Mesenteric fat pad (tissue), 1 donor: Measurements from ENCODE around the gene NKIRAS1. TPM values are rescaled to one million over a fixed set of nuclear protein-coding genes. Genes with fewer than 3 reads are reported as not detected.

Experiments
- DNase-seq: peaks from one replicate; pipeline ENCODE4 v3.0.0-alpha.2; 2020; ENCODE audit warnings: low spot score
- long read RNA-seq: library from polyadenylated mRNA; unstranded; transcript quantifications from one replicate; pipeline ENCODE4 v2.0.0, GENCODE V29; 2020
- total RNA-seq: library from RNA; stranded (reverse); fragmentation: NEBNext Ultra II Directional; extraction: Animal tissue kit (Norgen Biotek cat#: 25700); gene quantifications from one replicate; pipeline ENCODE4 v1.2.1, GENCODE V29; 2021
- donor health status: DM: yes; HTN: yes; CAD: no.

Gene NKIRAS1
- 15.7 TPM for total RNA-seq
- long read RNA-seq, transcript NKIRAS1-206 (5 exons, 2,014 nt) = major isoform, 62 of 84 reads
- long read RNA-seq, partial matches to known transcripts = 4 of 84 reads
- long read RNA-seq, other reads (novel, unspliced or antisense) = 15 of 84 reads

DNA sequence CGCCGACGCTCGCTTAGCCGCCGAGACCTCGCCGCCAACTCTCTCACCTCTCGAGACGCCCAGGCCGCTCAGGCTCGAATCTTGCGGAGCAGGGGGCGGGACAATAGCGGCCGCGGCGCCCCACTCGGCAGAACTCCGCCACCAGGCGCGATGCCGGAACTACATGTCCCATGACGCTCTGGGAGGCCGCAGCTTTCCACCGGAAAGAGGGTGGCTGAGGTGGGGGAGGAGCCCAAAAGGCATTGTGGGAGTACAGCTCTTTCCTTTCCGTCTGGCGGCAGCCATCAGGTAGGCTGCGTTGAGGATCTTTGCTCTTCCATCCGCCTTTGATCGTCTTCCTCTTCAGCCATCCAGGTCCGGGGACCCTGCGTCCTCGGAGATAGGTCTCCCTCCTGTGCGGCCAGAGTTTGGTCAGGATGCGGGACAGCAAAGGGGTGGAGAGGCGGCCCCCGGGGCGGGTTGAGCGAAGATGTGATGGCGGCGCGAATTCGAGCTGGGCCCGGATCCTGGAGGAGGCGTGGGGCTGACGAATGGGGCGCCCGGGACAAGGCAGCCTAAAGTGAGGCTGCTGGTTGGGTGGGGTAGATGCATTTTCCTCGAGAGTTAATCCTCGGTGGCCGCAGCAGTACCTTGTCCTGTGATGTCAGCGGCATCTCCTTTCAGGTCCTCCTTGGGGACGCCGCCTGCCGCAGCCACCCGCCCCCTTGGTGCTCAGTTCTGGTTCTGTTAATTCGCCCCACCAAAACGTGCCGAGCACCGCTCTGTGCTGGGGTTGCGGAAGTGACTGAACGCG lies at the start of gene NKIRAS1, which contains the start of gene RPL15:
NKIRAS1 (minus strand) TSS at position 105 of the 793 bp plus-strand sequence. CDS start 6,086 bp downstream, outside the sequence.
RPL15 (plus strand) TSS at position 247 of the 793 bp plus-strand sequence. CDS start 728 bp downstream, outside the sequence.
- peak; percentile 99 for DNase-seq

DNA sequence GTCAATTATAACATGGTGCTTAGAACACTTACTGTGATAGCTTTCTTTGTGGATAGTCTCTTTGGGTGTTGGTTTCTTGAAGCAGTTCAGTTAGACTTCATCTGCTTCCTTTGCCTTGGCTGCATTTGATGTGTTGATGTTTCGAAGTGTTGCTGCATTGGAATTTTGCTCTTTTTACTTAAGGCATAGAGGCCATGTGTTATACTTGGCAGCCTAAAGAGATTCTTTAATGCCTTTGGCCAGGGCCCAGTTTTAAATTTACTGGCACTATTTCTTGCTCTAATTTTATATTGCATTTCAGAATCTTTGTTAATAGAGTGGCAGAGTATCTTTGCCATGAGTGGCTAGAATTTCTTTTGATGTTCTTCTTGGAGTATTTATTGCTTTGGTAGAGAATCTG lies 49.5 kb upstream of the NKIRAS1 start:
- no peak for DNase-seq

DNA sequence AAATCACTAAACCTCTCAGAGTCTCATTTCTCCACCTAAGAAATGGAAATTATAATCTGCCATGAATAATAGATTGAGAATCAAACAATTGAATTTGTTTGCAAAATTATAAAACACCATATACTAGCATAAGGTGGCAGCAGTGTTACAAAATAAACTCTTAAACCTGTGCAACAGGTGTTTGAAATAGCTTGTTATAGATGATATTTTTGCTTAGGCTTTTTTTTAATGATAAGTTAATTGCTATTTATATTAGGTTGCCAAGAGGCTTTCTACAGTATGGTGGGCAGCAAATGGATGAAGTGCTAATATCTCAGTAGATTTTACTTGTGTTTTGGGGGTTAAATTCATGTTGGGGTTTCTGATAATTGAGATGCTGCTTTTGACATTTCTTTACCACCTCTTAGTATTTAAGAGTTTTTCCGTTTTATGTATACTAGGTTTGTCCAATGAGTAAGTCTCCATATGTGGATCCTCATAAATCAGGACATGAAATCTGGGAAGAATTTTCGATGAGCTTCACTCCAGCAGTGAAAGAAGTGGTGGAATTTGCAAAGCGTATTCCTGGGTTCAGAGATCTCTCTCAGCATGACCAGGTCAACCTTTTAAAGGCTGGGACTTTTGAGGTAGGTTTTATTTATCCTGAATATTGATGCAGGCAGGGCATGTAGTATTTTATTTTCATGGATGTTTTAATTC lies 47.9 kb upstream of the NKIRAS1 start:
- DNase-seq = no peak

DNA sequence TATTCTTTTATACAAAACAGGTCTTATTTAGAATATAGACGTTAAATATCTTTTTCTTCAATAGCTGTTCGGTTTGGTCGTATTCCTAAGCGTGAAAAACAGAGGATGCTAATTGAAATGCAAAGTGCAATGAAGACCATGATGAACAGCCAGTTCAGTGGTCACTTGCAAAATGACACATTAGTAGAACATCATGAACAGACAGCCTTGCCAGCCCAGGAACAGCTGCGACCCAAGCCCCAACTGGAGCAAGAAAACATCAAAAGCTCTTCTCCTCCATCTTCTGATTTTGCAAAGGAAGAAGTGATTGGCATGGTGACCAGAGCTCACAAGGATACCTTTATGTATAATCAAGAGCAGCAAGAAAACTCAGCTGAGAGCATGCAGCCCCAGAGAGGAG lies 45.1 kb upstream of the NKIRAS1 start:
- DNase-seq = no peak

DNA sequence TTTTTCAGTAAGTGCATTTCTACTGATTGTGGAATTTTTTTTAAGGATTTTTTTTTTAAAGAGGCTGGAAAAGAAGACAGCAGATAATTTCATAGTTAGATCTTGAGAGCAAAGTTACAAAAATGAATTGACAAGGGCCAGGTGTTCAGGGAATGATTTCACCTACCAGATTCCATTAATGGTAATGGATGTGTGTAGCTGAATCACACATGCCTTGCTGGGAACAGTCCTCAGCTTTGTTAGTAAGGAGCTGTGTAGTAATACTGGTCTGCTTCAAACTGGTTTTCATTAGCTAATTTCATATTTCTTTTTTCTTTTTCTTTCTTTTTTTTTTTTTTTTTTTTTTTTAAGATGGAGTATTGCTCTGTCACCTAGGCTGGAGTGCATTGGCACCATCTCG lies 44.3 kb upstream of the NKIRAS1 start:
- DNase-seq = no peak

DNA sequence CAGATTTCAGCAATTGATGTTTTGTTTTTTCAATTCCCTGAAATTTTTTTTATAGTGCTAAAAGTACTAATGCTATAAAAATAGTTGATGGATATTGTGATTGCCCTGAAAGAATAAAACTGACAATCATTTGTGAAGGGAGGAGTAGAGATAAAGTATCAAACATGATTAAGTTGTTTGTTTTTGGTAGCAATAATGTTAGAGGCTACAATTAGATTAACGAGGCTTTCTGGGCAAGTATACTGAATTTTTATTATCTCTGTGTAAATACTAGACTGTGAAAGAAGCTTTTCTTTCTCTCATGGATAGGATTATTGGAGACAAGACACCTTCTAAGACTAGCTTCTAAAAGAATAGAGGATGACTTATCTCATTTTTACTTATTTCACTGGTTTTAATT lies 43.9 kb upstream of the NKIRAS1 start:
- no peak for DNase-seq

DNA sequence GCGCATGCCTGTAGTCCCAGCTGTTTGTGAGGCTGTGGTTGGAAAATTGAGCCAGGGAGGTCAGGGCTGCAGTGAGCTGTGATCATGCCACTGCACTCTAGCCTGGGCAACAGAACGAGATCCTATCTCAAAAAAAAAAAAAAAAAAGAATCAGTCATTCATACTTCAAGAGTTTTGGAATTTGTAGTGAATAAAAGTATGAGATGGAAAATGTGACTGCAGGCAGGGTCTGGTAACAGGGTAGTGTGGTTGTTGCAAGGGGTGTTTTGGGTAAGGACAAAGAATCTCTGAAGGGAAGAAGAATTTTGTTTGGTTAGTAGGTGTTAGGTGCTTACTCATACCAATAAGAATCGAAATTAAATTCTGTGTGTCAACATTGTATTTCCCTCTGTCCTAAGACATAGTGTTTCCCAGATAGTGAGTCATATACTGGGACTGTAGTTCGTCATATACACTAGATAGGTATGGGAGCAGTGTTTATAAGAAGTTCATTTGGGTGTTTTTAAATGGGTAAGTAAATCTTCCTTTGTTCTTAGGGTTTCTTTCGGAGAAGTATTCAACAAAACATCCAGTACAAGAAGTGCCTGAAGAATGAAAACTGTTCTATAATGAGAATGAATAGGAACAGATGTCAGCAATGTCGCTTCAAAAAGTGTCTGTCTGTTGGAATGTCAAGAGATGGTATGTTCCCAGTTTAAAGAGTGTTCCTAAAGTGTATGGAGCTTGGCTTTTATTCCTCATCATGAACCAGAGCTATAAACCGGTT lies 42.5 kb upstream of the NKIRAS1 start:
- no peak for DNase-seq

DNA sequence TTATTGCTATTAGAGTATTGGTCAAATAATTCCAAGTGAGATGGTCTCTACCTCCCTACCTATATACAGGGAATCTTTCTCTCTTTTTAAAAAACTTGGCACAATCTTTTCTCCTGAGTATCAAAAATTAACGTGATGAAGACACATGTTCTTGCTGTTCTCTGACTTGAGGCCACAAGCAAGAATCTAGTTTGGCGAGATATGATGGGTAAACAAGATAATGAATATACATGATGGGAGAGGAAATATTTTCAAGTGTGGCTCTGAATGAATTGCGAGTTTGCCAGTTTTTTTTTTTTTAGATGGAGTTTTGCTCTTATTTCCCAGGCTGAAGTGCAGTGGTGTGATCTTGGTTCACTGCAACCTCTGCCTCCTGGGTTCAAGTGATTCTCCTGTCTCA lies 39.9 kb upstream of the NKIRAS1 start:
- no peak for DNase-seq

DNA sequence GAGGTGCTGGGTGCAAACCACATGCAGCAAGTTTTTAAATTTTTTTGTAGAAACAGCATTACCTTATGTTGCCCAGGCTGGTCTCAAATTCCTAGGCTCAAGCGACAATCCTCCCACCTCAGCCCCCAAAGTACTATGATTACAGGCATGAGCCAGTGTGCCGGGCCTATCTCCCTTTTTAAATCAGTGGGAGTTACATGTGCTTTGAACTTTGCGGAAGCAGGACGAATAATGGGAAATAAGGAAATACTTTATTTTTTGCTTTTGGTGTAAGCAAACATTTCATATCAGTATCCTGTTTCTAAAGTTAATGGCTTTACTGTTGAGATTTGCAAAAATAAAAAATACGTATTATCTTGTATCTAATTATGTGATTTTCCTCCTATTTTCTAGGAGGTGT lies 37.4 kb upstream of the NKIRAS1 start:
- DNase-seq = no peak

DNA sequence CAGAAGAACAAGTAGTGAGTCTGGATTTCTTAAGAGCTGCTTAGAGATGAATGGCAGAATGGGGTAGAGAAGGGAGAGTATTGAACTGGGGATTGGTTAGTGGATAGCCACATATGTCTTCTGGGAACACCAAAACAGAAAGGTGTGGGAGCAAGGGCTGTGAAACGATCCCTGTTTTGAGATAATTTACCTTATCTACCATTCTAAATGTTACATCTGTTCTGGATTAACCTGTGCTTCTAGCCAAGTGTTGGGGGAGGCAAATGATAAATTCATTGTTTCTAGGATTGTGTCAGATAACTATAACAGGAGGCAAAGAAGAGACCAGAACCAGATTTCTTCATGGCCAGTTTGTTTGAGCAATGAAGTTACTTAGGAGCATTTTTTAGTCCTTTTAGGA lies 36.7 kb upstream of the NKIRAS1 start:
- DNase-seq = no peak

DNA sequence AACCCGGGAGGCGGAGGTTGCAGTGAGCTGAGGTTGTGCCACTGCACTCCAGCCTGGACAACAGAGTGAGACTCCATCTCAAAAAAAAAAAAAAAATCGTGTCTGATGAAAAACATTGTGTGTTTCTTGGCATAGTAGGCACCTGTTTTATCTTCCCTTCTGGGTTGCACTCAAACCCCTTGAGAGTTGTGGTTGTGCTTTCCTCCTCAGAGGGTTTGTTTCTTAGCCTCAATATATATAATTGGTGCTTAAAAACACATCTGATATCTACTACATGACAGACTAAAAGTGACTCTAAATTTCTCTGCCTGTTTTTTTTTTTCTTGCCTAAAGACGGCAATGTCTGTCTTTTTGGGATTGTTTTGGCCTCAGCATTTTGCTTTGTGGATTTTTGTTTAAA lies 35.9 kb upstream of the NKIRAS1 start:
- DNase-seq = no peak

DNA sequence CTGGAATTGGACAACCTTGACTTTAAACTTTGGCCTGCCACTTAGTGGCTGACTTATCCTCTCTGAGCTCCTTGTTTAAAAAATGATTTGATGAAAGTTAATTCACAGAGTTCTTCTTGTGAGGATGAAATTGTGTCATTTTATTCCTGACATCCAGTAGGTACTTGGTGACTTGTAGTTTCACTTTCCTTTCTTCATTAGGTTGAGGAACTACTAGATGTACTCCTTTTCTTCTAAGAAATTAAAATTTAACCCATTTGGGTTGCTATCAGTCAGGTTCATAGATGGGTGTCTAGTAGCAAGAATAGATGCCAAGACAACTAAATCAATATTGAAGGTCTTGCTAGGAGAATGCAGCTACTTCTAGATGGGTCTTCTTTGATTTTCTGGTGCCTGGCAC lies 33.5 kb upstream of the NKIRAS1 start:
- no peak for DNase-seq

DNA sequence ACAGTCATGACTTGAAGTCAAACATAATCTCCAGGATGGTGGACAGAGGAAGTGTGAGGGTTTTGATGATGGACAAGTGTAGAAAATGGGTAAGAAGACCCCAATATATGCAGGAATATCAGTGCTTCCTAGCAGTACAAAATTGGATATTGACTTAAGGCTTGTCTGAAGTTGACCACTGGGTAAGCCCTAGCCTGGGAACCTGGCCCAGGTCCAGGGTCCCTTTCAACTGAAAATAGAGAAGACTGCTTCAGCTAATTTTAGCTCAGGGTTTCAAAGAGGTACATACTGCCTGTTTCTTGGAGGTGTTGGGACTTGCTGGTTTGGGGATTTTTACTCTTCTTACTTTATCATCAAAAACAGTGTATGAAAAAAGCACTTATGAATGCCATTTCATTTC lies 33.0 kb upstream of the NKIRAS1 start:
- no peak for DNase-seq

DNA sequence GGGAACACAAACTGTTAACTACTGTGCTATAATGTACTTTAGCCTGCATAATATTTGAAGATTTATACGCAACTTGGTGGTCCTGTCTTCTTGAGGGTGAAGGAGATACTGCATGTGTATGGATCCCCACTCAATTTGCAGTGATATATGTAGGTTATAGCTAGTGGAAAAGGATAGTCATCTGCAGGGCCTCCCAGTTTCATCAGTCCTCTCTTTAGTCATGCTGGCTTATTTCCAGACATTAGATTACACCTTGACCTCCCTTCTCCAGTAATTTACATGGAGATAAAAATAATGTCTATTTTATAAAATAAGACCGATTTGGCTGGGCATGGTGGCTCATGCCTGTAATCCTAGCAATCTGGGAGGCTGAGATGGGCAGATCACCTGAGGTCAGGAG lies 32.0 kb upstream of the NKIRAS1 start:
- DNase-seq = no peak

DNA sequence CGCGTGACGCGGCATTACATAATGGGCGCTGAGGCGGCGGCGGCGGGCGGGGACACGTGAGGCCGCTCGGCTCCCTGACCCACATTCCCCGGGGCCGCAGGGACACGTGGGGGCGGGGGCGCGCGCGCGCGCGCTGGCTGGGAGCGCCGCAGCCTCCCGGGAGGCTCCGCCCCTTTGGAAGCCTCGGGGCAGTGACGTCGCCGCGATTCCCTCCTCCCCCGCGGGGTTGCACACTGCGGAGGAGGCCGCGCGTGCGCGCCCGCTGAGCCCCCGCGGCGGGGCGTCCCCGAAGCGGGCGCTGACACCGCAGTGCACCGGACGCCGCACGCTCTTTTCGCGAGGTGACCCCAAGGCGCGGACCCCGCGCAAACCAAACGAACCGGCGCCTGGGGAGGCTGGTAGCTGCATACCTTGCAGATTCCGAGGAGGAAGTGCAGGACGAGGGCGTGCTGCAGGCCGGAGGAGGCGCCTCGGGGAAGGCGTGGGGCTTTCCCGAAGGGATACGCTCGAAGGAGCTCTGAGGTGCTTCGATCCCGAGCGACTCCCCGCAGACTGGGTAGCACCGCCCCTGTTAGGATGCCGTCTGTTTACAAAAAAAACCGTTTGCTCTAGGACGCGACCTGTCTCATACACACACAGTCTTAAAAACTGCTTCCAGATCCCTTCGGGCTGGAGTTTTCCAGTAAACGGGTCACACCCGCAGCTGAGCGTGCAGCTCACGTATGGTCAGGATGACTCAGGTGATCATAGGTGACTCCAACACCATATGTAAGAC lies 29.3 kb upstream of the NKIRAS1 start:
- peak; percentile 99 for DNase-seq

DNA sequence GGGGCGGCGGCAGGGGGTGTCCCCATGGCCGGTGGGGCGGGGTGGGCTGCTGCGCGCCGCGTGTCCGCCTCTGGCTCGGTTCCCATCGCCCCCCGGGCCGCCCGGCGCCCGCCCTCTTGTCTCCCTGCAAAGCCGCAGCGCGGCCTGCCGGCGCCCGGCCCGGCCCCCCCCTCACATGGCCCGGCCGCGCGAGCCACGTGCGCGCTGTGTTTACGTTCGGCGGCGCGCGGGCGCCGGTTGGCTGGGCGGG lies 28.8 kb upstream of the NKIRAS1 start:
- DNase-seq = no peak

DNA sequence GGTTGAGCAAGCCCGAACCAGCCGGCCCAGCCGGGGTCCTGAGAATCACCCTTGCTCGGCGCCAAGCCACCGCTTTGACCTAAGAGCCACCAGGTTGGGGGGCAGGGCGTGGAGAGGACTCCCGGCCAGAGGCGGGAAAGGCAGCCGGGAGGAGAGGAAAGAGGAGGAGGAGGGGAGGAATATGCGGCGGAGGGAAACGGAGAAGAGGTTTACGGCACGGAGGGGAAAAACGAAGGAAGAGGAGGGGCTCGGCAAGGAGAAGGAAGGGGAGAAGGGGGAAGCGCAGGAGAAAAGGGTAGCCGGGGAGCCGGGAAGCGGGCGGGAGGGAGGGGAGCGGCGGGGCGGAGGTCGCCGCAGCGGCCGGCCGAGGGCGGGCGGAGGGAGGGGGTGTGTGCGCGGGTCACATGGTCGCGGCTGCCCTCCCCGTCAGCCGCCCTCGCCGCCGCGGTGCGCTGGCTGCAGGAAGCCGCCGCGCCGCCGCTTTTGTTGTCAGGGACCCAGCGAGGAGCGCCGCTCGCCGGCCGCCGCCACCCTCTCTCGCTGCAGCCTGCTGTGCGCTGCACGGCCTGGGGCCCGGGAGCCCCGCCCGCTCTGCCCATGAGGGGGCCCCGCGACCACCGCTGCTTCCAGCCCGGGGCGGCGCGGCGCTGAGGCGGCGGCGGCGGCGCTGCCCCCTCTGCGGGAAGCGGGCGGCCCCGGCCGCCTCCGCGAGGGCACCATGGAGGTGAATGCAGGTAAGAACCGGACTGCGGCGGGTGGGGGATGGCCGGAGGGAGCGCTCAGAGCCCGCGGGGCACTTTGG lies 28.3 kb upstream of the NKIRAS1 start, which contains the start of gene NR1D2:
NR1D2 (plus strand) TSS at position 426 of the 802 bp plus-strand sequence; CDS start at position 719, 293 bp downstream.
- DNase-seq = peak; percentile 94

DNA sequence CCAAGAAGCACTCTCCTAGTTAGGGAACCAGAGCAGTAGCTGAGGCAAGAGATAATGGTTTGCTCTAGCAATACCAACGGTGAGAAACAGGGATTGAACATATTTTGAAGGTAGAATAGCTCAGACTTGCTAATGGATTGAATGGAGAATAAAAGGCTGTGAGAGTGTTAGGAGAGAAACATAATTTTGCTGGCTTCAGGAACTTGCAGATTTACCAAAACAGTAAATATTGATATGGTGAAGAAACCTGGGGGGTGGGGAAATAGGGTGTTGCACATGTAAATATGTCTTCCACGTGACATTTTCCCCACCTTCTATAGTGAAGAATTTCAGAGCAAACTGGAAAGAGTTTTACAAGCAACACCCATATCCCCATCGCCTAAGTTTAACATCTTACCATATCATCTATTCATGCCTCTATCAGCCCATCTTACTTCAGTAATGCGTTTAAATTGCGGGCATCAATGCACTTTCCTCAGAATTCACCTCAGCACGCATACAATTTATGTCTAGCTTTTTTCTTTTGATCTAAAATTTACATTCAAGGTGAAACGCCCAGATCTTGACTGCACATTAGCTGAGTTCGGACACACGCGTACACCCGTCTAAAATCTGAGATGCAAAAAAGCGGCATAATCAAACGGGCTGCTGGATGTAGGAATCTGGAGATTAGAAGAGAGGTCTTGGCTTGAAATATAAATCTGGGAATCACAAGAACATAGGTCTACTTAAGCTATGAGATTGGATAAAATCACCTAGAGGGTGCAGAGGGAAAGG lies 27.4 kb upstream of the NKIRAS1 start:
- no peak for DNase-seq

DNA sequence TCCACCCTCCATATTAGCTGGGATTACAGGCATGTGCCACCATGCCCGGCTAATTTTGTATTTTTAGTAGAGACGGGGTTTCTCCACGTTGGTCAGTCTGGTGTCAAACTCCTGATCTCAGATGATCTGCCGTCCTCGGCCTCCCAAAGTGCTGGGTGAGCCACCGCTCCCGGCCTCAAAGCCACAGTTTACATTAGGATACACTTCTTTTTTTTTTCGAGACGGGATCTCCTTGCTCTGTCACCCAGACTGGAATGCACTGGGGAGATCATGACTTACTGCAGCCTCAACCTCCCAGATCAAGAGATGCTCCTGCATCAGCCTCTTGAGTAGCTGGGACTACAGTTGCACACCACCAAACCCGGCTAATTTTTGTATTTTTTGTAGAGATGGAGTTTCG lies 25.8 kb upstream of the NKIRAS1 start:
- no peak for DNase-seq
